ENCODE results near the gene NFATC2.
"Not testable (repeated sequence)": the region's sequence is repeated elsewhere in the genome, so short reads cannot be mapped to it uniquely, and the experiment has no call there.

DNA sequence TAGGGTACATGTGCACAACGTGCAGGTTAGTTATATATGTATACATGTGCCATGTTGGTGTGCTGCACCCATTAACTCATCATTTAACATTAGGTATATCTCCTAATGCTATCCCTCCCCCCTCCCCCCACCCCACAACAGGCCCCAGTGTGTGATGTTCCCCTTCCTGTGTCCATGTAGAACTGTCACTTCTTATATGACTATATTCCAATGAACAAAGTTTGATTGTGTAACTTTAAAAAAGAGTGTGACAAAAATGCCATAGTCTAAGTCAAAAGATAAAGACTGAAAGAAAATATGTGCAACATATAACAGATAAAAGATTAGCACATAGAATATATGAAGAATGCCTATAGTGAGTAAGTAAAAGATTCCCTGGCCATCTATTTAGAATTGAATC lies 66.4 kb downstream of the NFATC2 start:
- TF ChIP-seq CTCF, POLR2AphosphoS5 (IDR thresholded peaks at IDR 0.05): not testable (repeated sequence)
